Tibial nerve (tissue), 4 donors: ENCODE measurements around the gene CACNA1E. TPM values are rescaled to one million over a fixed set of nuclear protein-coding genes. Genes with fewer than 3 reads are reported as not detected.

Experiments
- DNase-seq, 2 donors: peaks; one replicate each; pipeline ENCODE4 v3.0.0-alpha.2; 2019; ENCODE audit warnings: low spot score in 2 of 2
- H3K27ac ChIP-seq, 4 donors: fragments of 200-600 bp; sonication (generic) in 3 of 4; one replicate each; pipeline ENCODE4 v1.5.1; 2017 to 2019; ENCODE audit warnings: mild to moderate bottlenecking in 1 of 4
- H3K27me3 ChIP-seq, 2 donors: fragments of 200-600 bp; sonication (generic) in 1 of 2; one replicate each; pipeline versions ENCODE4 v1.5.1 to v1.6.0; 2017 to 2019
- H3K36me3 ChIP-seq, 3 donors: fragments of 200-600 bp; sonication (generic); one replicate each; pipeline ENCODE4 v1.5.1; 2018 to 2019
- H3K4me1 ChIP-seq, 4 donors: fragments of 200-600 bp; sonication (generic) in 3 of 4; one replicate each; pipeline ENCODE4 v1.5.1; 2017 to 2019
- H3K4me3 ChIP-seq, 4 donors: fragments of 200-600 bp; sonication (generic) in 3 of 4; one replicate each; pipeline ENCODE4 v1.5.1; 2017 to 2019; ENCODE audit warnings: mild to moderate bottlenecking in 1 of 4, moderate library complexity in 1 of 4
- H3K9me3 ChIP-seq, 4 donors: fragments of 200-600 bp; sonication (generic) in 3 of 4; one replicate each; pipeline ENCODE4 v1.5.1; 2017 to 2019
- CTCF ChIP-seq, 5 experiments: fragments of 200-600 bp in 3 of 5; fragments of 450-650 bp in 2 of 5; sonication (generic) in 3 of 5; IDR thresholded peaks; one replicate each; pipeline ENCODE4 v1.5.1; 2016 to 2019; ENCODE audit warnings: antibody characterized with exemption in 5 of 5, mild to moderate bottlenecking in 3 of 5, moderate library complexity in 2 of 5
- EP300 ChIP-seq, 2 donors: sonication (generic); formaldehyde crosslinking; IDR thresholded peaks; one replicate each; pipeline ENCODE4 v1.6.1; 2017; ENCODE audit warnings: antibody characterized with exemption in 2 of 2, mild to moderate bottlenecking in 1 of 2
- POLR2A ChIP-seq, 2 donors: fragments of 450-650 bp; IDR thresholded peaks; one replicate each; pipeline ENCODE4 v1.6.1; 2017; ENCODE audit warnings: antibody characterized with exemption in 2 of 2, mild to moderate bottlenecking in 2 of 2, moderate library complexity in 2 of 2
- WGBS, 2 donors: methylation state at CpG; one replicate each; pipeline ENCODE4 v1.1.5; 2018; 5-methylcytosine and 5-hydroxymethylcytosine counted together
- total RNA-seq, 4 donors: library from RNA; depleted of rRNA; stranded (reverse); fragments of >200 nt; gene quantifications; one replicate each; pipeline ENCODE4 v1.1.0, GENCODE V29; 2016

CACNA1E gene
- total RNA-seq, 4 donors from 2014 or later, result not detected

DNA sequence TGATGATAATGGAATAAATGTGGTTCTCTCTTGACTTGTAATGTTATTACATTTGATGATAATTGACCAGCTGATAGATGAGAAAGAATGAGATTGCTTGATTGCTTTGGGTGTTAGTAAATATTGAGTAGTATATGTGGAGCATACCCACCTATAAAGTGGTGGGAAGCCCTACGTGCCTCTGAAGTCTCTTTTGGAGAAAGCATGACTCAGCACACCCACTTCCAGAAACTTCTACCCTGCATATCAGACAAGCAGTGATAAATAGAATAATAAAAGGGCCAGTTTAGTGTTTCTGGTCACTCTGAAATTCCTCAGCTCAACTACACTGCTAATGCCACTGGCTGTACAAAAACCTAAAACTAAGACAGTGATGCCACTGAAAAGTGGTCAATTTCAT lies 289.4 kb downstream of the CACNA1E start:
- TF ChIP-seq EP300 (IDR thresholded peaks at IDR 0.05) (no peak), POLR2A (IDR thresholded peaks at IDR 0.05) (no peak), CTCF (IDR thresholded peaks at IDR 0.05) (no peak)
- Histone ChIP-seq H3K27me3 (no peaks in the 10 kb centered on the region), H3K9me3 (no peaks in the 10 kb centered on the region), H3K4me1 (no peaks in the 10 kb centered on the region), H3K4me3 (no peak overlapping the region), H3K36me3 (no peaks in the 10 kb centered on the region), H3K27ac (no peak overlapping the region)
- 41 to 56% methylated on average over 1 of the region's 1 CpG for WGBS, 2 donors
- no peak for DNase-seq

DNA sequence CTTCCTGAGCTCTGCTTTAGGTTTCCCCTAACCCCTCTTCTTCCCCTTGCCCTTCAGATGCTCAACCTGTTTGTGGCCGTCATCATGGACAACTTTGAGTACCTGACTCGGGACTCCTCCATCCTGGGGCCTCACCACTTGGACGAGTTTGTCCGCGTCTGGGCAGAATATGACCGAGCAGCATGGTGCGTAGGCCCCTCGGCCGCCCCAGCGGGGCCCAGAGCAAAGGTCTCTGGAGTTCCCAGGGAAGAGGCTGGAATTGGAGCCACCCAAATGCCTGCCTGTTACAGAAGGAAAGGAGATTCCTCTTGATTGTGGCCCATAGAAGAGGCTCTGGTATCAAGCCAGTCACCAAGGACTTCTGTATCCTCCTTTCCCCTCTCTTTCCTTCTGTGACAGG lies 292.7 kb downstream of the CACNA1E start:
- no peaks in the 10 kb centered on the region for H3K27me3 ChIP-seq
- no peaks in the 10 kb centered on the region for H3K9me3 ChIP-seq
- no peak overlapping the region for H3K4me3 ChIP-seq
- WGBS, 2 donors, result 92 to 96% methylated on average over 10 of the region's 10 CpGs
- TF ChIP-seq POLR2A (IDR thresholded peaks at IDR 0.05) (no peak), EP300 (IDR thresholded peaks at IDR 0.05) (no peak), CTCF (IDR thresholded peaks at IDR 0.05) (no peak)
- no peak for DNase-seq
- H3K27ac ChIP-seq, result no peak overlapping the region
- H3K4me1 ChIP-seq, result no peaks in the 10 kb centered on the region
- no peaks in the 10 kb centered on the region for H3K36me3 ChIP-seq

- WGBS, 2 donors, result 89 to 91% methylated on average over 2 of the region's 2 CpGs
- Histone ChIP-seq H3K9me3 (no peaks in the 10 kb centered on the region), H3K4me1 (no peaks in the 10 kb centered on the region), H3K27ac (no peak overlapping the region), H3K4me3 (no peak overlapping the region), H3K27me3 (no peaks in the 10 kb centered on the region), H3K36me3 (no peaks in the 10 kb centered on the region)
- no peak for DNase-seq
- TF ChIP-seq POLR2A (IDR thresholded peaks at IDR 0.05), result no peak
- no peak for TF ChIP-seq CTCF (IDR thresholded peaks at IDR 0.05)
- no peak for TF ChIP-seq EP300 (IDR thresholded peaks at IDR 0.05)
Measured at GRCh38 chr1:181777286-181777685, 294.0 kb downstream of the CACNA1E start.

- H3K4me3 ChIP-seq, result no peak overlapping the region
- no peaks in the 10 kb centered on the region for H3K27me3 ChIP-seq
- TF ChIP-seq EP300 (IDR thresholded peaks at IDR 0.05) (no peak), POLR2A (IDR thresholded peaks at IDR 0.05) (no peak), CTCF (IDR thresholded peaks at IDR 0.05) (no peak)
- no peaks in the 10 kb centered on the region for H3K36me3 ChIP-seq
- DNase-seq, result no peak
- no peaks in the 10 kb centered on the region for H3K9me3 ChIP-seq
- no peaks in the 10 kb centered on the region for H3K4me1 ChIP-seq
- no peak overlapping the region for H3K27ac ChIP-seq
- 23 to 28% methylated on average over 1 of the region's 1 CpG for WGBS, 2 donors
Measured at GRCh38 chr1:181777812-181778211, 294.5 kb downstream of the CACNA1E start.

GRCh38 chr1:181778640-181779260 lies 295.4 kb downstream of the CACNA1E start:
- Histone ChIP-seq H3K4me3 (no peak overlapping the region), H3K27me3 (no peaks in the 10 kb centered on the region), H3K27ac (no peak overlapping the region), H3K36me3 (no peaks in the 10 kb centered on the region), H3K4me1 (no peaks in the 10 kb centered on the region), H3K9me3 (no peaks in the 10 kb centered on the region)
- no peak for DNase-seq
- TF ChIP-seq EP300 (IDR thresholded peaks at IDR 0.05) (no peak), CTCF (IDR thresholded peaks at IDR 0.05) (no peak), POLR2A (IDR thresholded peaks at IDR 0.05) (no peak)
- WGBS, 2 donors, result 35 to 51% methylated on average over 4 of the region's 4 CpGs
